Tibial nerve (tissue), 4 donors: Measurements from ENCODE around the gene ING4.

Source experiments
- CTCF ChIP-seq, 5 experiments: fragments of 200-600 bp in 3 of 5; fragments of 450-650 bp in 2 of 5; sonication (generic) in 3 of 5; IDR thresholded peaks; one replicate each; pipeline ENCODE4 v1.5.1; 2016 to 2019; ENCODE audit warnings: antibody characterized with exemption in 5 of 5, mild to moderate bottlenecking in 3 of 5, moderate library complexity in 2 of 5
- EP300 ChIP-seq, 2 donors: sonication (generic); formaldehyde crosslinking; IDR thresholded peaks; one replicate each; pipeline ENCODE4 v1.6.1; 2017; ENCODE audit warnings: antibody characterized with exemption in 2 of 2, mild to moderate bottlenecking in 1 of 2

GRCh38 chr12:6666211-6666610 lies 3.3 kb upstream of the ING4 start:
- no peak for TF ChIP-seq CTCF (IDR thresholded peaks at IDR 0.05)
- TF ChIP-seq EP300 (IDR thresholded peaks at IDR 0.05) = no peak
